K562 (cell line): ENCODE measurements around the gene ZNF774. TPM values are rescaled to one million over a fixed set of nuclear protein-coding genes. Genes with fewer than 3 reads are reported as not detected.
A peak's percentile ranks its signal among the peaks of the same experiment; 100 is the strongest.

Source experiments
- CTCFL ChIP-seq: IDR thresholded peaks from 2 replicates; pipeline ENCODE4 v1.6.1; 2011; ENCODE audit warnings: borderline replicate concordance, low read depth, mild to moderate bottlenecking, moderate library complexity, low read length; ENCODE audit not compliant: insufficient read depth, poor library complexity, severe bottlenecking
- E4F1 ChIP-seq: fragments of 250-450 bp; sonication (Bioruptor Pico); IDR thresholded peaks from 2 replicates; pipeline ENCODE4 v1.5.0; 2021; ENCODE audit warnings: mild to moderate bottlenecking, borderline replicate concordance
- EP300 ChIP-seq: IDR thresholded peaks from 2 replicates; pipeline ENCODE4 v1.6.1; 2012; ENCODE audit warnings: low read length, improper control_type of control experiment
- JUNB ChIP-seq: fragments of 450-650 bp; formaldehyde crosslinking; conservative IDR thresholded peaks from 2 replicates; pipeline ENCODE4 v1.4.0; 2020; ENCODE audit warnings: mild to moderate bottlenecking
- KLF13 ChIP-seq: fragments of 450-650 bp; IDR thresholded peaks from 2 replicates; pipeline ENCODE4 v1.6.1; 2016; ENCODE audit warnings: missing genetic modification characterization, low read depth, mild to moderate bottlenecking, missing compliant biosample characterization, moderate library complexity, borderline replicate concordance
- MBD2 ChIP-seq: sonication (generic); IDR thresholded peaks from 2 replicates; pipeline ENCODE4 v1.6.1; 2016; ENCODE audit warnings: low read depth, borderline replicate concordance
- MEF2D ChIP-seq: conservative IDR thresholded peaks from 2 replicates; pipeline ENCODE4 v1.6.1; 2016; ENCODE audit warnings: low read depth, missing genetic modification characterization, missing compliant biosample characterization
- MYNN ChIP-seq, 2 experiments: sonication (generic); formaldehyde crosslinking in 1 of 2; IDR thresholded peaks; 2 replicates each; pipeline versions ENCODE4 v1.5.0 to v1.6.1; 2016 to 2020; ENCODE audit warnings: antibody characterized with exemption in 1 of 2, missing genetic modification reagents in 1 of 2
- POLR2B ChIP-seq: fragments of 450-650 bp; IDR thresholded peaks from 2 replicates; pipeline ENCODE4 v1.6.1; 2018; ENCODE audit warnings: low read depth; ENCODE audit not compliant: partially characterized antibody
- POLR3A ChIP-seq: IDR thresholded peaks from 2 replicates; pipeline ENCODE4 v1.6.1; 2011; ENCODE audit warnings: borderline replicate concordance, mild to moderate bottlenecking, moderate library complexity; ENCODE audit not compliant: insufficient read length, insufficient read depth; ENCODE audit errors: extremely low read depth
- SP2 ChIP-seq: IDR thresholded peaks from 2 replicates; pipeline ENCODE4 v1.6.1; 2011; ENCODE audit warnings: mild to moderate bottlenecking, low read depth, low read length, moderate library complexity; ENCODE audit not compliant: poor library complexity, severe bottlenecking; ENCODE audit errors: extremely low read depth
- TAF1 ChIP-seq: IDR thresholded peaks from 2 replicates; pipeline ENCODE4 v1.6.1; 2011; ENCODE audit warnings: mild to moderate bottlenecking, low read length, moderate library complexity; ENCODE audit not compliant: insufficient read depth, control insufficient read depth, severe bottlenecking; ENCODE audit errors: extremely low read depth
- TSHZ1 ChIP-seq: fragments of 250-450 bp; sonication (Bioruptor Pico); IDR thresholded peaks from 2 replicates; pipeline ENCODE4 v1.4.0; 2020; ENCODE audit warnings: mild to moderate bottlenecking, moderate library complexity
- ZNF263 ChIP-seq: sonication (generic); formaldehyde crosslinking; IDR thresholded peaks from 2 replicates; pipeline ENCODE4 v1.8.0; 2022; ENCODE audit warnings: mild to moderate bottlenecking, missing genetic modification reagents, borderline replicate concordance
- ZNF316 ChIP-seq: fragments of 450-650 bp; IDR thresholded peaks from 2 replicates; pipeline ENCODE4 v1.6.1; 2016
- ZNF449 ChIP-seq: fragments of 250-450 bp; sonication (Bioruptor Pico); IDR thresholded peaks from 2 replicates; pipeline ENCODE4 v1.8.0; 2022; ENCODE audit warnings: moderate library complexity, mild to moderate bottlenecking, inconsistent platforms
- polyA plus RNA-seq, 8 experiments: library from polyadenylated mRNA; depleted of rRNA in 4 of 8; stranded (reverse) in 5 of 8; unstranded in 3 of 8; fragments of >200 nt; fragmentation: Nextera tagmentation in 2 of 8; fragmentation: Illumina TruSeq in 1 of 8; extraction: Ambion mirVana in 2 of 8; extraction: Trizol in 1 of 8; gene quantifications; 2 replicates each; pipeline versions ENCODE4 v1.2.1 to v1.2.3, GENCODE V29; 2011 to 2014; ENCODE audit warnings: inconsistent platforms in 1 of 8, missing spikeins in 1 of 8
- total RNA-seq, 7 experiments: library from RNA; depleted of rRNA in 6 of 7; stranded (reverse); fragments of >200 nt in 6 of 7; fragmentation: Illumina TruSeq in 2 of 7; extraction: Trizol in 2 of 7; gene quantifications; 2 replicates each; pipeline versions ENCODE4 v1.2.1 to v1.2.3, GENCODE V29; 2011 to 2021; ENCODE audit warnings: low replicate concordance in 1 of 7

Gene ZNF774
- total and polyA plus RNA-seq, 9 of the 15 experiments (the other 6 are each of a cell fraction or from before 2014, with no cell fraction given): 0.32 to 2.0 (median 1.2) TPM

GRCh38 chr15:90387534-90388461 is 35.7 kb downstream of the ZNF774 start, which contains the start of gene IQGAP1 (continued):
- no peak for TF ChIP-seq KLF13 (tag)
- TF ChIP-seq ZNF263 (CRISPR knock-in tag): no peak; the same call in 1 of the 2 replicates
- TF ChIP-seq MYNN (IDR thresholded peaks at IDR 0.05): no peak
- no peak for TF ChIP-seq MYNN (CRISPR knock-in tag; IDR thresholded peaks at IDR 0.05)
- TF ChIP-seq POLR2B: peak; percentile 56
- no peak for TF ChIP-seq POLR3A
- TF ChIP-seq ZNF449 (CRISPR knock-in tag): no peak
- no peak for TF ChIP-seq TSHZ1 (CRISPR knock-in tag)
- no peak for TF ChIP-seq E4F1 (CRISPR knock-in tag)
- TF ChIP-seq ZNF316: no peak
- TF ChIP-seq SP2: no peak
- no peak for TF ChIP-seq JUNB (CRISPR knock-in tag)
- no peak for TF ChIP-seq CTCFL
- no peak for TF ChIP-seq EP300
- peak; percentile 72 for TF ChIP-seq TAF1
- no peak for TF ChIP-seq MEF2D (tag)
- TF ChIP-seq MBD2: no peak
